ENCODE measurements around the gene MARK4.
"Not testable (repeated sequence)": the region's sequence is repeated elsewhere in the genome, so short reads cannot be mapped to it uniquely, and the experiment has no call there.

MARK4 gene

GRCh38 chr19:45244133-45244794 is 6.8 kb upstream of the MARK4 start:
- DNase-seq = no peak

DNA sequence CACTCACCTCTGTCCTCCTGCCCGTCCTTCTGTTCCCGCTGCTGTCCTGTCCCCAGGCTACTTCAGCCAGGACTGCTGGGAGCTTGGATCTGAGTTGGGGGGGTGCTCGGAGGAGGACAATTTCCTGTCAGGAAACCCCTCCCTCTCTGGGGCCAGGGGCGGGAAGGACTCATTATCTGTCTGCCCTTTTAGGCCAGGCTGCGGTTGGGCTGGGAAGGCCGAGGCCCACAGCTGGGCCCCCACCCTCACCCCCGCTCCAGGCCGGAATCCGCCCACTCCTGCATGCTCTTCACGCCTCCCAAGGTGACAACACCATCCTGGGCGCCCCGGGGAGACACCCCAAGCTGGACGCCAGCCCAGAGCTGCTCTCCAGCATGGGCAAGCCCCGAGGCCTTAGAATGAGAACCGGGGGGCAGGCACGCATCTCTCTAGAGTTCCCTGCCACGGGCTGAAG is 5.7 kb upstream of the MARK4 start, which contains the start of gene EXOC3L2:
TSS of gene EXOC3L2 (minus strand) at position 74 of the 454 bp plus-strand sequence. CDS start 6,362 bp downstream, outside the sequence.
- DNase-seq = no peak

- no peak for DNase-seq
These were observed 5.2 kb upstream of the MARK4 start for GRCh38 chr19:45245826-45246225.

DNA sequence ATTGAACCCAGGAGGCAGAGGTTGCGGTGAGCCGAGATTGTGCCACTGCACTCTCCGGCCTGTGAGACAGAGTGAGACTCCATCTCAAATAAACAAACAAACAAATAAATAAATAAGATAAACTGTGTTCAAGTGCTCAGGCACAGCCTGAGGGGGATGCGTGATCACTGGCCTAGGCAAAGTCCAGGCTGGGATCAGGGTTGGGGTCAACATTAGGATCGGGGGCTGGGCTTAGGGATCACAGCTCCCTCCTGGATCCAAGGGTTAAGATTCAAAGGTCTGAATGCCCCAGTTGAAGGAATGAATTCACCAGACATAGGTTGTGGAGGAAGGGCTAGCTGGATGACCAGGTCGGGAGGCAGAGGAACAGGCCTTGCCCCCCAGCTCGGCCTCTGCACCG is 3.9 kb upstream of the MARK4 start:
- no peak for DNase-seq

- no peak for DNase-seq
These were observed 1.6 kb upstream of the MARK4 start for GRCh38 chr19:45249261-45250033.

- no peak for DNase-seq
These were observed 747 bp upstream of the MARK4 start for GRCh38 chr19:45250216-45250831.

DNA sequence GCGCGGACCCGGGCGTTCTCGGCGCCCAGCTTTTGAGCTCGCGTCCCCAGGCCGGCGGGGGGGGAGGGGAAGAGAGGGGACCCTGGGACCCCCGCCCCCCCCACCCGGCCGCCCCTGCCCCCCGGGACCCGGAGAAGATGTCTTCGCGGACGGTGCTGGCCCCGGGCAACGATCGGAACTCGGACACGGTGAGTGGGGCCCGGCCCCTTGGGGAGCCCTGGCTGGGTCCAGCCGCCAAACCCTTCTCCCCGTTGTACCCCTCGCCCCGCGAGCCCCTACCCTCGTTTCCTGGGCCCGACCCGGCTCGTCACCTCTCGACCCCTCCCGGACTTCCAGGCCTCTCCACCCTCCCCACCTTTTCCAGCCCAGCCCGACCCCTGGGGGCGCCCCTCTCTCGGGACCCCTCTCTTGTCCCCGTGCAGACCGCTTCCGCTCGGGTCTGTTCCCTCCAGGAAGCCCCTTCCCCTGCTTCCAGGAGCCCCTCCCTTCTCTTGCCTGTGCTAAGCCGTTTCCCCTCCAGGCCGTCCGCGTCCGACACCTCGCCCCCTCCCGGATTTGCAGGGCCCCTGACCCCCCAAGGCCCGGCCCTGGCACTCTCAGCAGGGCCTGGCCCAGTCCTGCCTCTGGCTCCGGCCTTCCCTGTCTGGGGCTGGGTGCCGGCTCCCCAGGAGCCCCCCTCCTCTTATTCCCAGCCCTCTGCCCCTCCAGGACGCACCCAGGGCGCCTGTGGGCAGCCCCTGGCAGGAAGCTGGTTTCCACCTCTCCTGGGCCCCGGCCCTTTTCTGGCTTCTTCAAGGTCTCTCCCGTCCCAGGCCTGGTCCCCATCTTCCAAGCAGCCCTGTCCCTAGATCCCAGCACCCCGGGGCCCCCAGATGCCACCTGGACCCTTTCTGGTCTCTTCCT is 632 bp downstream of the MARK4 start:
- DNase-seq = no peak

DNA sequence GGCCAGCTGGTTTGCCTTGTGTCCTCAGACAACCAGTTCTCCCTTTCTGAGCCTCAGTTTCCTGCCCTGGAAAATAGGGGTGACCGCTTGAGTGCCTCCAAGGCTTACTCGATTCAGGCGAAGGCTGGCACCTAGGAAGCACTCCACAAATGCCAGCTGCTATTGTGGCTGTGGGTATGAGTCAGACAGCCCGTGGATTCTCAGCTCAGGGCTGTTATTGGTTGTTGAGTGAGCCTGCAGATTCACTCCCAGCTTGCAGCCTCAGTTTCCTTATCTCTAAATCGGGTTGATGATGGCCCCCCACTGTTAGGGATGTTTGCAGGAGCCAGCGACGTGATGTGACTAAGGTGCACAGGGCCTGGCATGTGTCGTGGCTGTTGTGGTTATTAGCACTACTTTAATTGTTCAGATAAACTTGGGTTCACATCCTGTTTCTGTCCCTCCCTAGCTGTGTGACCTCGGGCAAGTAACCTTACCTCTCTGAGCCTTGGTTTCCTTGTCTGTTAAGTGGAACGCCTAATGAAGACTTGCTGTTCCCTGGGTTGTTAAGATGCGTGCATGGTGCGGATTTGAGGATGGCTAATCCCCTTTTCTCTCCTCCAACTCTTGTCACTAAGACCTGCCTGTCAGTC is 2.4 kb downstream of the MARK4 start:
- no peak for DNase-seq

DNA sequence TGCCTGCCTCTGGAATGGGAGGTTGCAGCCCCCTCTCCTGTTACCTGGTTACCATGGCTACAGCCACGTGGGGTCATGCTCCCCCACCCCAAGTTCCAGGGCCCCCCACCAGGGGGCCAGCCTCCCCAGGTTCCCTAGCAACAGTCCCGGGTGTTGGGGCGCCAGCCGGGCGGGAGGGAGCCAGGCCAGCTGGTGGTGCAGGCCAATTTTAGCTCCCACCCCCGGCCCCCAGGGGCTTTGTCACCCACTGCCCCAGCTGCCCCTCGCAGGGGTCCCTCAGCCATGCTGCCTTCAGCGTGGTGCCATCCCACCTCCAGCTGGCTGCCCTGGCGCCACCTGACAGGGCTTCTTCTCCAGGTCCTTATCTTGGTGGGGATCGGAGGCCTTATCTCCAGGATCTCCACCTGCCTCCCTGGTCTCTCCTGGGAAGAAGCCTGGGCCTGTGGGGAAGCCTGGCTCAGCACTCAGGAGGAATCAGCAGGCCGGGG is 3.0 kb downstream of the MARK4 start:
- DNase-seq = no peak

- no peak for DNase-seq
These were observed 4.6 kb downstream of the MARK4 start for GRCh38 chr19:45255611-45256157.

DNA sequence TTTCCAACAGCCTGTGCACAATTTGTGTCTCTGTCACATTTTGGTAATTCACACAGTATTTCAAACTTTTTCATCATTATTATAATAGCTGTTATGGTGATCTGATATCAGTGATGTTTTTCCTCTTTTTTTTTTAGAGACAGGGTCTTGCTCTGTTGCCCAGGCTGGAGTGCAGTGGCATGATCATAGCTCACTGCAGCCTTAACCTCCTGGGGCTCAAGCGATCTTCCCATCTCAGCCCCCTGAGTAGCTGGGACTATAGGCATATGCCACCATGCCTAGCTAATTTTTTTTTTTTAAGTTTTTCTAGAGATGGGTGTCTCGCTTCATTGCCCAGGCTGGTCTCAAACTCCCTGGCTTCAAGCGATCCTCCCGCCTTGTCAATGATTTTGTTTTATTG is 5.8 kb downstream of the MARK4 start:
- no peak for DNase-seq

DNA sequence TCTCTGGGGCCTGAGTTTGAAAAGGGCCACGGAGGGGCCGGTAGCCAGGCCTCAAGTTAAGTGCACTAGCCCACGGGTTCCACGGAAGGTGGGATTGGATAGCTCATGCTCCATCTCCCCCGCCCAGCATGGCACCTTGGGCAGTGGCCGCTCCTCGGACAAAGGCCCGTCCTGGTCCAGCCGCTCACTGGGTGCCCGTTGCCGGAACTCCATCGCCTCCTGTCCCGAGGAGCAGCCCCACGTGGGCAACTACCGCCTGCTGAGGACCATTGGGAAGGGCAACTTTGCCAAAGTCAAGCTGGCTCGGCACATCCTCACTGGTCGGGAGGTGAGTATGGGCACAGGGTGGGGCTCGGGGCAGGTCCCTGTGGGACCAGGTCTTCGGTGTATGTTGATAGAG is 7.8 kb downstream of the MARK4 start:
- DNase-seq = no peak

DNA sequence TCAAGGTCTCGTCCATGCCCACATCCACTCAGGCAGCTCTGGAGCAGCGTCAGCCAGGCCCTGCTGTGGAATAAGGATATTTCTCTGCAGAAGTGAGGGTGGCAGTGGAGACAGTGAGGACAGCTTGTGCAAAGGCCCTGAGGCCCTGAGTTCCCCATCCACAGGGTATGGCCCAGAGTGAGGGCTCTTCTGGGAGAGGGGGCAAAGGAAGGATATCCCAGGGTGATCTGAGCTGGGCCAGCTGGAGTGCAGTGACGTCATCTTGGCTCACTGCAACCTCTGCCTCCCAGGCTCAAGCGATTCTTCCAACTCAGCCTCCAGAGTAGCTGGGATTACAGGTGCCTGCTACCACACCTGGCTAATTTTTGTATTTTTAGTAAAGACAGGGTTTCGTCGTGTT is 11.5 kb downstream of the MARK4 start:
- no peak for DNase-seq

DNA sequence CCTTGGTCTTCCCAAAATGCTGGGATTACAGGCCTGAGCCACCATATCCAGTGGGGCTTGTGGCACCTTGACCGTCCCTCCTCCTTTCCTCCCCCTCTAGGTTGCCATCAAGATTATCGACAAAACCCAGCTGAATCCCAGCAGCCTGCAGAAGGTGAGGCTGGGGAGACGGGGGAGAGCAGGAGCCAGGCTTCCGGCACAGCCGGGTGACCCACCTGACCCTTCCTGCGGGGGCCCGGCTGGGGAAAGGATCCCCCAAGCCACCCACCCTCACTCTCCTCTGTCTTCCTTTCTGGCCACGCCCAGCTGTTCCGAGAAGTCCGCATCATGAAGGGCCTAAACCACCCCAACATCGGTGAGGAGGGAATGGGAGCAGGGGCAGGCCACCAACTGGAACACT is 11.9 kb downstream of the MARK4 start:
- no peak for DNase-seq

- no peak for DNase-seq
These were observed 13.8 kb downstream of the MARK4 start for GRCh38 chr19:45264781-45265317.

- DNase-seq = no peak
These were observed 14.3 kb downstream of the MARK4 start for GRCh38 chr19:45265375-45265774.

DNA sequence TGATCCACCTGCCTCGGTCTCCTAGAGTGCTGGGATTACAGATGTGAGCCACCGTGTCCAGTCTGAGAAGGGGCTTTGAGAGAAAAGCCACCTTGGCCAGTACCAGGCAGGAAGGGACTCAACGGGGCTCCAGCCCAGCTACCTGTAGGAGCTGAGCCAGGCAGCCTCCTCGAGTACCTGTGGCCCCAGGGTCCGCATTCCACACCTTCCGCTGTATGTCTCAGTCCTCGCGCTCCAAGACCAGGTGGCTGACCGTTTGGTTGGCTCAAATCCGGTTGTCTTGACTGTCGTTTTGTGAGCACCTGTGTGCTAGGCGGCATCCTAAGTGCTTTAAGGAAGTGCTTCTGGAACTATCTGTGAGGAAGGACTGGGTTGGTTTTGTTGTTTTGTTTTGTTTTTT is 16.2 kb downstream of the MARK4 start:
- no peak for DNase-seq

DNA sequence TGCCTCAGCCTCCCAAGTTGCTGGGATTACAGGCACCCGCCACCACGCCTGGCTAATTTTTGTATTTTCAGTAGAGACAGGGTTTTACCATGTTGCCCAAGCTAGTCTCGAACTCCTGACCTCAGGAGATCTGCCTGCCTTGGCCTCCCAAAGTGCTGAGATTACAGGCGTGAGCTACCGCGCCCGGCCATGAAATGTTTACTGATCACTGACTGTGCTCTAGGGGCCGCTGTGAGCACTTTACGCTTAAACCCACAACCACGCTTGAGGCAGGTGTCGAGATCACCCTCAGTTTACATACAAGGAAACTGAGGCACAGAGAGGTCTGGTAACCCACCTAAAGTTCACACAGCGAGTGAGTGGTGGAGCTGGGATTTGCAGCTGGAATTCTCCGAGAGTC is 18.9 kb downstream of the MARK4 start:
- DNase-seq = not testable (repeated sequence)

GRCh38 chr19:45271098-45271734 is 20.1 kb downstream of the MARK4 start:
- DNase-seq = no peak

- DNase-seq = no peak
These were observed 20.7 kb downstream of the MARK4 start for GRCh38 chr19:45271735-45272108.

DNA sequence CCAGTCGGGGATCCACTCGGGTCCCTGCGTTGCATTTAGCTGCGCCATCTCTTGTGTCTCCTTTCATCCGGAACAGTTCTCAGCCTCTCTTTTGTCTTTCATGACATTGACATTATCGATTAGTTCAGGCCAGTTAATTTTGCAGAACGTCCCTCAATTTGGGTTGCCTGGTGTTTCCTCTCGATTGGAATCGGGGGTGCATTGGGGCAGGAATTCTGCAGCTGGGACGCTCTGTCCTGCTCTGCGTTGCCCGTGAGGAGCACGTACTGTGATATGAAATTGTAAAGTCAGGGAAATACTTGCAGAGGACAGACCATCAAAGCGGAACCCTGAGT is 22.4 kb downstream of the MARK4 start:
- DNase-seq = no peak
